Measurements from ENCODE around the gene LASP1. TPM values are rescaled to one million over a fixed set of nuclear protein-coding genes. Genes with fewer than 3 reads are reported as not detected.
"Not testable (repeated sequence)": the region's sequence is repeated elsewhere in the genome, so short reads cannot be mapped to it uniquely, and the experiment has no call there.

Gene LASP1
- total RNA-seq, 1 experiment from 2014 or later = 479 TPM

DNA sequence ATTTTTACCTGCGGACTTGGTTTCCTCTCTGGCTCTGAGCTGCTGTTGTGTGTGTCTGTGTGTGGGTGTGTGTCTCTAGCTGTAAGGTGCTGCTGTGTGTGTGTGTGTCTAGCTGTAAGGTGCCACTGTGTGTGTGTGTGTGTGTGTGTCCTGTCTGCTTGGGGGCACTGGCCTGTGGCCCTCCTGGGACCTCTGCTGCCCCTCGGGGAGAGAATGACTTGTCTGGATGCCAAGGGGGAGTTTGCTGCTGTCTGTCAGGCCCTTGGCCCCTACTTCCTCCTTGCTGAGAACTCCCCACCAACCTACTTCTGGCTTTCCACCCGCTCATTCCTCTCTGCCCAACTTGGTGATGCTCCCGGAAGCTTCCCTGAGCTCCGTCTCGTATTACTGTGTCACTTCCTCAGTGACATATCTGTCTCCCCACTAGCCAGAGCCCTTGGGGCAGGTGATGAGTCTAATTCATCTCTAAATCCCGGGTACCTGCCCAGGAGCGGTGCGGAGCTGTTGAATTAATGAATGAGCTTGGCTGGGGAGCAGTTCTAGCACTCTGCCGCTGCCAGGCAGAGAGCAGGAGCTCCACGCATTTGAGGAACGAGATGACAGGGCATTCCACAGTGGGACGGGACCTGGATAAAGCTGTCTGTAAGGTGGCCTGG lies 52.0 kb downstream of the LASP1 start:
- BruUV-seq (replicated peaks) = no TSS peak
- intact Hi-C loops (cut with micrococcal nuclease; ENCODE audit: unreplicated experiment) = no loop called here
- peak; percentile 4 for DNase-seq
- Mint-ChIP-seq H3K27ac (ENCODE audit: unreplicated experiment) (peak overlapping the region; percentile 6), H3K4me1 (ENCODE audit: low read depth, unreplicated experiment) (no peaks in the 10 kb centered on the region), H3K36me3 (ENCODE audit: insufficient read depth, unreplicated experiment) (peaks cover 70% of the 10 kb centered on the region), H3K27me3 (ENCODE audit: unreplicated experiment) (no peaks in the 10 kb centered on the region), H3K9me3 (ENCODE audit: low read depth, unreplicated experiment) (no peaks in the 10 kb centered on the region), H3K4me3 (ENCODE audit: low read depth, unreplicated experiment) (no peak overlapping the region)
- CTCF ChIA-PET = interaction anchor here (1.3 to 3.2 kb wide), 3 partner anchors 51 to 231 kb away, joined by 3 to 10 read pairs (median 4); no protein-coding TSS in a partner anchor
- TF ChIP-seq, protein P1, sequence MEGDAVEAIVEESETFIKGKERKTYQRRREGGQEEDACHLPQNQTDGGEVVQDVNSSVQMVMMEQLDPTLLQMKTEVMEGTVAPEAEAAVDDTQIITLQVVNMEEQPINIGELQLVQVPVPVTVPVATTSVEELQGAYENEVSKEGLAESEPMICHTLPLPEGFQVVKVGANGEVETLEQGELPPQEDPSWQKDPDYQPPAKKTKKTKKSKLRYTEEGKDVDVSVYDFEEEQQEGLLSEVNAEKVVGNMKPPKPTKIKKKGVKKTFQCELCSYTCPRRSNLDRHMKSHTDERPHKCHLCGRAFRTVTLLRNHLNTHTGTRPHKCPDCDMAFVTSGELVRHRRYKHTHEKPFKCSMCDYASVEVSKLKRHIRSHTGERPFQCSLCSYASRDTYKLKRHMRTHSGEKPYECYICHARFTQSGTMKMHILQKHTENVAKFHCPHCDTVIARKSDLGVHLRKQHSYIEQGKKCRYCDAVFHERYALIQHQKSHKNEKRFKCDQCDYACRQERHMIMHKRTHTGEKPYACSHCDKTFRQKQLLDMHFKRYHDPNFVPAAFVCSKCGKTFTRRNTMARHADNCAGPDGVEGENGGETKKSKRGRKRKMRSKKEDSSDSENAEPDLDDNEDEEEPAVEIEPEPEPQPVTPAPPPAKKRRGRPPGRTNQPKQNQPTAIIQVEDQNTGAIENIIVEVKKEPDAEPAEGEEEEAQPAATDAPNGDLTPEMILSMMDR (IDR thresholded peaks at IDR 0.05; ENCODE audit: unreplicated experiment) = no peak

DNA sequence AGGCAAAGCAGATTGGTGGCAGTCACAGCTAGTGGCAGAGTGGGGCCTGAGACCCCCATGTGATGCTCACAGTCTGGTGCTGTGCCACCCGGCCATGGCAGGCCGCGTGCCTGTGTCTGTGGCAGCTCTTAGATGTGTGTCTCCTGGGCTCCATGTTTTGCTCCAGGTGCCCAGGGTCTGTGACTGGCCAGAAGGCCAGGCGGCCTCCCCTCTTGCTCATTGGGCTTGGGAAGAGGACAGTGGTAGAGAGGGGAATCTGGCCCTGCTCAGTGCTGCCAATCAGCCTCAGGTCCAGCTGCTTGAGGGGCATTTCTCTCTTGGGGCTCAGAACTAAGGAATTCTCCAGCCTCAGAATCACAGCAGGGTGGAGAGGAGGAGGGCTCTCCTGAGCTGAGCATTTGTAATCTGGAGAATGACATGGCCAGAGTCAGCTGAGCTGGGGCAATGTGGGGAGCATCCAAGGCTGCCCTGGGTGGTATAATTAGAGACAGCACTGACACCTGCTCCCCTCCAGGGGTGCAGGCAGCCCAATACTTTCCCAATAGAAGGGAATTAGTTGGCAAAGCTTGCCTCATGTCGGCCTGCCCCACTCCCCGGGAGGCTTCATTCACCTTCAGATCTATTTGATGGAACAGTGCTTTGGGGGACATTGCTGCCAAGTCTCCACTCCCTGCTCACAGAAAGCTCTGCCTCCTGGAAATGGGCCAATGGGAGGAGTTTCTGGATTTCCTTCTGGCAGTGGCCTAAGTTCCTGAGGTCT lies 52.9 kb downstream of the LASP1 start:
- no peak overlapping the region for H3K27ac Mint-ChIP-seq (ENCODE audit: unreplicated experiment)
- CTCF ChIA-PET = interaction anchor here (1.0 to 3.2 kb wide), 7 partner anchors 36 to 230 kb away, joined by 3 to 10 read pairs (median 4); no protein-coding TSS in a partner anchor
- peak; percentile 68 for DNase-seq
- no TSS peak for BruUV-seq (replicated peaks)
- H3K4me1 Mint-ChIP-seq (ENCODE audit: low read depth, unreplicated experiment) = no peaks in the 10 kb centered on the region
- H3K4me3 Mint-ChIP-seq (ENCODE audit: low read depth, unreplicated experiment) = no peak overlapping the region
- H3K27me3 Mint-ChIP-seq (ENCODE audit: unreplicated experiment) = no peaks in the 10 kb centered on the region
- peaks cover 66% of the 10 kb centered on the region for H3K36me3 Mint-ChIP-seq (ENCODE audit: insufficient read depth, unreplicated experiment)
- intact Hi-C loops (cut with micrococcal nuclease; ENCODE audit: unreplicated experiment) = no loop called here
- no peaks in the 10 kb centered on the region for H3K9me3 Mint-ChIP-seq (ENCODE audit: low read depth, unreplicated experiment)
- TF ChIP-seq, protein P1 (IDR thresholded peaks at IDR 0.05; ENCODE audit: unreplicated experiment) = no peak

DNA sequence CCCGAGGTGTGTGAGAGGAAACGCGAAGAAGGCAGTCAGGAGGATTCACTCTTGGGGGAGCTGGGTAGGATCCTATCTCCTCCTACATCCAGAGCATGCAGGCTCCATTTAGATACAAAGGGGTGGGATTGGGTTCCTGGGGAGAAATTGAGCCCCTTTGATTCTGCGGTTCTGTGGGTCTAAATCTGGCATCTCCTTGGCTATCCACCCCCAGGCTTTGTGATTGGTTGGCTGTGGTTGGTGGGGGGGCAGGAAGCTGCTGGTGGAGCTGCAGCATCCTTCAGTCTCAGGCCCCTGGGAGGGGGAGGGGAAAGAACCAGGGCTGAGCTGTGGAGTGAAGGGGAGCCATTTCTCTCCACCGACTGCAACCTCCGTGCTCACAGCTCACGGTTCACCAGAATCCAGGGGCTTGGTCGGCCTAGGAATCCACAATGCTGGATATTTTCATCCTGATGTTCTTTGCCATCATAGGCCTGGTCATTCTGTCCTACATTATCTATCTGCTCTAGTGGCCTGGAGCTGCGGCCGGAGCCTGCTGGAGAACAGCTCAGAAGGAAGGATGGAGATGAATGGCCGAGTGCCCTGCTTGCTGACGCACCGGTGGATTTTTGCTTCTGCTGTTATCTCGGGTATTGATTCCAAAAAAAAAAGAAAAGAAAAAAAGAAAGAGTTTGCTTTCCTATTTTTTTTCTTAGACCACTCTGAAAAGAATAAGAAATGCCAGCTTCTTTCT lies 55.6 kb downstream of the LASP1 start, which contains the start of gene LASP1NB:
Gene LASP1NB, plus strand, starts transcription at position 352 of the 733 bp plus-strand sequence.
- Mint-ChIP-seq H3K36me3 (ENCODE audit: insufficient read depth, unreplicated experiment) (peaks cover 43% of the 10 kb centered on the region), H3K4me3 (ENCODE audit: low read depth, unreplicated experiment) (no peak within 1 kb of the TSS), H3K4me1 (ENCODE audit: low read depth, unreplicated experiment) (no peaks in the 10 kb centered on the region), H3K27me3 (ENCODE audit: unreplicated experiment) (no peaks in the 10 kb centered on the region), H3K27ac (ENCODE audit: unreplicated experiment) (no peak within 1 kb of the TSS), H3K9me3 (ENCODE audit: low read depth, unreplicated experiment) (no peaks in the 10 kb centered on the region)
- BruUV-seq (replicated peaks) = no TSS peak
- intact Hi-C loops (cut with micrococcal nuclease; ENCODE audit: unreplicated experiment) = no loop called here
- peak; percentile 21 for DNase-seq
- CTCF ChIA-PET = interaction anchor here (3.2 kb wide), 1 partner anchor 54 kb away, joined by 10 read pairs; no protein-coding TSS in a partner anchor
- TF ChIP-seq, protein P1 (IDR thresholded peaks at IDR 0.05; ENCODE audit: unreplicated experiment) = no peak

DNA sequence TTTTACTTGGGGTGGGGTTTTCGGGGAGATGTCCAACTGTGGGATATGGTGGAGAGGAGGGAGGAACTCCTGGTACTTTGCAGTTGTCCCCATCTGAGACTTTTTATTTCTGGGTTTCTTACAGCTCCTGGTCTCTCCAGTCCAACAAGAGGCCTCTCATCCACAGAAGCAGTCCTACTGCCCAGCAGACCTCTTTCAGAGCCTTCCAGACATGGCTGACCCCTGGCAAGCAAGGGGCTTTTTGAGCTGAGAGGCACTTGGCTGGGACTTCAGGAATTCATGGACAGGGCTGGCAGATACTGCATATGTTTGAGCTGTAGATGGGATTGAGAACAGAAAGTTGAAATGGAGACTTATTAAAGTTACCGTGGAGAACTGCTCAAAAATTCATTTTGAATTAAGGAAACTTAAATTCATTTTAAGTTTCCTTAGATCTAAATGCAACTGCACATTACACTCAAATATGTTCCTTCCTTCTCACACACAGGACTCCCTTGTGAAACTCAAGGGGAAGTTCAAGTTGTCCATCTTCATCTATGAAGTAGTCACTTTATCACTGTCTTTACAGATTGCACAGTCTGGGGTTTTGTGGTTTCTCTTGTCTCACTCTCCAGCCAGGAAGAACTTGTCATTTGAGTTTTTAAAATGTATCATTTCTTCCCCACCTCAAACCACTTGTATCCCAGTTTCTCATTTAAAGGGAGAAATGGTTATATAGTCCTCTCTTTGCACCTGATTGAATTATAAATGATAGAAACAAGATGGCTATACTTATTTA lies 56.6 kb downstream of the LASP1 start:
- H3K36me3 Mint-ChIP-seq (ENCODE audit: insufficient read depth, unreplicated experiment) = peaks cover 36% of the 10 kb centered on the region
- H3K4me1 Mint-ChIP-seq (ENCODE audit: low read depth, unreplicated experiment) = no peaks in the 10 kb centered on the region
- H3K27me3 Mint-ChIP-seq (ENCODE audit: unreplicated experiment) = no peaks in the 10 kb centered on the region
- no TSS peak for BruUV-seq (replicated peaks)
- CTCF ChIA-PET = no interaction called here
- intact Hi-C loops (cut with micrococcal nuclease; ENCODE audit: unreplicated experiment) = no loop called here
- H3K4me3 Mint-ChIP-seq (ENCODE audit: low read depth, unreplicated experiment) = no peak overlapping the region
- peak overlapping the region; percentile 62 for H3K27ac Mint-ChIP-seq (ENCODE audit: unreplicated experiment)
- TF ChIP-seq, protein P1 (IDR thresholded peaks at IDR 0.05; ENCODE audit: unreplicated experiment) = no peak
- peak; percentile 0 for DNase-seq
- no peaks in the 10 kb centered on the region for H3K9me3 Mint-ChIP-seq (ENCODE audit: low read depth, unreplicated experiment)

DNA sequence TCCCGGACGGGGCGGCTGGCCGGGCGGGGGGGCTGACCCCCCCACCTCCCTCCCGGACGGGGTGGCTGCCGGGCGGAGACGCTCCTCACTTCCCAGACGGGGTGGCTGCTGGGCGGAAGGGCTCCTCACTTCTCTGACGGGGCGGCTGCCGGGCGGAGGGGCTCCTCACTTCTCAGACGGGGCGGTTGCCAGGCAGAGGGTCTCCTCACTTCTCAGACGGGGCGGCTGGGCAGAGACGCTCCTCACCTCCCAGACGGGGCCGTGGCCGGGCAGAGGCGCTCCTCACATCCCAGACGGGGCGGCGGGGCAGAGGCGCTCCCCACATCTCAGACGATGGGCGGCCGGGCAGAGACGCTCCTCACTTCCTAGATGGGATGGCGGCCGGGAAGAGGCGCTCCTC lies 60.9 kb downstream of the LASP1 start:
- H3K9me3 Mint-ChIP-seq (ENCODE audit: low read depth, unreplicated experiment); CTCF ChIA-PET; H3K27ac Mint-ChIP-seq (ENCODE audit: unreplicated experiment); H3K4me1 Mint-ChIP-seq (ENCODE audit: low read depth, unreplicated experiment); DNase-seq; BruUV-seq (replicated peaks); H3K4me3 Mint-ChIP-seq (ENCODE audit: low read depth, unreplicated experiment); H3K27me3 Mint-ChIP-seq (ENCODE audit: unreplicated experiment); intact Hi-C loops (cut with micrococcal nuclease; ENCODE audit: unreplicated experiment): not testable (repeated sequence)
- H3K36me3 Mint-ChIP-seq (ENCODE audit: insufficient read depth, unreplicated experiment) = peaks cover 11% of the 10 kb centered on the region

DNA sequence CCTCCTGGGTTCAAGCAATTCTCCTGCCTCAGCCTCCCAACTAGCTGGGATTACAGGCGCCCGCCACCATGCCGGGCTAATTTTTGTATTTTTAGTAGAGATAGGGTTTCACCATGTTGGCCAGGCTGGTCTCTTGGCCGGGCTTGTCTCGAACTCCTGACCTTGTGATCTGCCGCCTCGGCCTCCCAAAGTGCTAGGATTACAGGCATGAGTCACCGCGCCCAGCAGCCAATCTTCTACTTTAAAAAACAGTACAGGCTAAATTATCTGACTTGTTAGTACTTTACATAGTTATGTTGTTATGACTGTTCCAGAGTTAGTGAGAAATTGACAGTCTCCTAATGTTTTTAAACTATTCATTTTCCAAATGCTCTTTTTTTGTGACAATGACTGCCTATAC lies 64.1 kb downstream of the LASP1 start:
- CTCF ChIA-PET; H3K36me3 Mint-ChIP-seq (ENCODE audit: insufficient read depth, unreplicated experiment); DNase-seq; H3K4me3 Mint-ChIP-seq (ENCODE audit: low read depth, unreplicated experiment); H3K27ac Mint-ChIP-seq (ENCODE audit: unreplicated experiment); H3K9me3 Mint-ChIP-seq (ENCODE audit: low read depth, unreplicated experiment); BruUV-seq (replicated peaks); intact Hi-C loops (cut with micrococcal nuclease; ENCODE audit: unreplicated experiment); H3K4me1 Mint-ChIP-seq (ENCODE audit: low read depth, unreplicated experiment): not testable (repeated sequence)
- H3K27me3 Mint-ChIP-seq (ENCODE audit: unreplicated experiment) = peaks cover 21% of the 10 kb centered on the region

All from Calu3 (cell line).